Measurements from ENCODE around the gene BDH1.

DNA sequence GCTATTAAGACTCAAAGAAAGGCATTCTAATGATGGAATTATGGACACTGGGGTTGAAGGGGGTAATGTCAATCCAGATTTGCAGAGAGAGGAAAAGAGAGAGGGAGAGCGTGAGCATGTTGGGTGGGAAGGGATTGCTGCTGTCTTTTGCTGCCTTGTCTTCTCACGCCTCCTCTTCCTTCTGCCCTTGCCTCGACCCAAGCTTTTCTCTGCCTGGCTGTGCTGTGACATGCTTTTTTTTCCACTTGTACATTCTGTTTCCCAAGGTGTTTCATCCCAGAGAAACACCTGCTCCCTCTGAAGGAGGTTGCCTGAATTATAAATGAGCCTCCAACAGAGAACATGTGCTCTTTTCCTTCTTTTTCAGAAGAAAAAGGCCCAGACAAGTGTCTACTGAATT lies 80.3 kb downstream of the BDH1 start:
- no peak for TF ChIP-seq POLR2AphosphoS5 (IDR thresholded peaks at IDR 0.05)
- TF ChIP-seq, protein P1, sequence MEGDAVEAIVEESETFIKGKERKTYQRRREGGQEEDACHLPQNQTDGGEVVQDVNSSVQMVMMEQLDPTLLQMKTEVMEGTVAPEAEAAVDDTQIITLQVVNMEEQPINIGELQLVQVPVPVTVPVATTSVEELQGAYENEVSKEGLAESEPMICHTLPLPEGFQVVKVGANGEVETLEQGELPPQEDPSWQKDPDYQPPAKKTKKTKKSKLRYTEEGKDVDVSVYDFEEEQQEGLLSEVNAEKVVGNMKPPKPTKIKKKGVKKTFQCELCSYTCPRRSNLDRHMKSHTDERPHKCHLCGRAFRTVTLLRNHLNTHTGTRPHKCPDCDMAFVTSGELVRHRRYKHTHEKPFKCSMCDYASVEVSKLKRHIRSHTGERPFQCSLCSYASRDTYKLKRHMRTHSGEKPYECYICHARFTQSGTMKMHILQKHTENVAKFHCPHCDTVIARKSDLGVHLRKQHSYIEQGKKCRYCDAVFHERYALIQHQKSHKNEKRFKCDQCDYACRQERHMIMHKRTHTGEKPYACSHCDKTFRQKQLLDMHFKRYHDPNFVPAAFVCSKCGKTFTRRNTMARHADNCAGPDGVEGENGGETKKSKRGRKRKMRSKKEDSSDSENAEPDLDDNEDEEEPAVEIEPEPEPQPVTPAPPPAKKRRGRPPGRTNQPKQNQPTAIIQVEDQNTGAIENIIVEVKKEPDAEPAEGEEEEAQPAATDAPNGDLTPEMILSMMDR (IDR thresholded peaks at IDR 0.05), result no peak

Data from breast epithelium (tissue), 3 donors.